ENCODE measurements around the gene SPSB3. TPM values are rescaled to one million over a fixed set of nuclear protein-coding genes. Genes with fewer than 3 reads are reported as not detected.

SPSB3 gene
- total RNA-seq, 1 donor from 2014 or later, result 40.3 TPM

- Mint-ChIP-seq H3K4me1 (peaks cover 10% of the 10 kb centered on the region), H3K9me3 (no peaks in the 10 kb centered on the region), H3K27me3 (no peaks in the 10 kb centered on the region), H3K4me3 (no peak overlapping the region), H3K36me3 (ENCODE audit: low read depth) (peaks cover 23% of the 10 kb centered on the region), H3K27ac (no peak overlapping the region)
- intact Hi-C loops (cut with micrococcal nuclease), result no loop called here
- ChIA-PET CTCF (no interaction called here), POLR2A (no interaction called here)
- TF ChIP-seq, protein P1, sequence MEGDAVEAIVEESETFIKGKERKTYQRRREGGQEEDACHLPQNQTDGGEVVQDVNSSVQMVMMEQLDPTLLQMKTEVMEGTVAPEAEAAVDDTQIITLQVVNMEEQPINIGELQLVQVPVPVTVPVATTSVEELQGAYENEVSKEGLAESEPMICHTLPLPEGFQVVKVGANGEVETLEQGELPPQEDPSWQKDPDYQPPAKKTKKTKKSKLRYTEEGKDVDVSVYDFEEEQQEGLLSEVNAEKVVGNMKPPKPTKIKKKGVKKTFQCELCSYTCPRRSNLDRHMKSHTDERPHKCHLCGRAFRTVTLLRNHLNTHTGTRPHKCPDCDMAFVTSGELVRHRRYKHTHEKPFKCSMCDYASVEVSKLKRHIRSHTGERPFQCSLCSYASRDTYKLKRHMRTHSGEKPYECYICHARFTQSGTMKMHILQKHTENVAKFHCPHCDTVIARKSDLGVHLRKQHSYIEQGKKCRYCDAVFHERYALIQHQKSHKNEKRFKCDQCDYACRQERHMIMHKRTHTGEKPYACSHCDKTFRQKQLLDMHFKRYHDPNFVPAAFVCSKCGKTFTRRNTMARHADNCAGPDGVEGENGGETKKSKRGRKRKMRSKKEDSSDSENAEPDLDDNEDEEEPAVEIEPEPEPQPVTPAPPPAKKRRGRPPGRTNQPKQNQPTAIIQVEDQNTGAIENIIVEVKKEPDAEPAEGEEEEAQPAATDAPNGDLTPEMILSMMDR (IDR thresholded peaks at IDR 0.05), result no peak
- DNase-seq (no peak), ATAC-seq (ENCODE audit: low read depth) (no peak)
Measured at GRCh38 chr16:1788095-1788707, 5.8 kb upstream of the SPSB3 start.

DNA sequence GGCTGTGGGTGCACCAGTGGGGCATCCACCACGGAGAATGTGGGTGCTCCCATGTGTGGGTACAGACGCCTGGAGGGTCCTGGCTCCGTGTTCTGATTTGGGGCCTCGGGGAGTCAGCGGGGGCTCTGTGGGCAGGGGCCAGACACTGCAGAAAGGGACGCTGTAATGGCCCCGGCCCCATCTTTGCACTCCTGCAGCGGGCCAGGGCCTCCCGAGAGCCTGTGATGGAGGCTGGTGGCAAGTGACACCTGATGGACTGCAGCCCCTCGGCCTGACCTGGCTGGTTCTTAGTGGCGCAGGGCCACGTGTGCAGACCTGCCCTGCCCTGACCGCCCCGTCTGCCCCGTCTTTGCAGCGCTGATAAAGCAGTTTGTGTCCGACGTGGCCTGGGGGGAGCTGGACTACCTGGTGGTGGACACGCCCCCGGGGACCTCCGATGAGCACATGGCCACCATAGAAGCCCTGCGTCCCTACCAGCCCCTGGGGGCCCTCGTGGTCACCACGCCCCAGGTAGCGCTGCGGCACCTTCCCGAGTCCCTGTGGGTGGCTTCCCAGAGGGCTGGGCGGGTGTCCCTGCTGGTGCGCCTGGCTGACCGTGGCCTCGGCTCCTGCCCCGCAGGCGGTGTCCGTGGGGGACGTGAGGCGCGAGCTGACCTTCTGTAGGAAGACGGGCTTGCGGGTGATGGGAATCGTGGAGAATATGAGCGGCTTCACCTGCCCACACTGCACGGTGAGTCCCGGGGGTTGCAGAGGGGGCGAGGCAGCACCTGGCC is 5.1 kb upstream of the SPSB3 start:
- H3K27ac Mint-ChIP-seq, result no peak overlapping the region
- POLR2A ChIA-PET, result no interaction called here
- TF ChIP-seq, protein P1 (IDR thresholded peaks at IDR 0.05), result no peak
- intact Hi-C loops (cut with micrococcal nuclease), result no loop called here
- DNase-seq, result no peak
- H3K9me3 Mint-ChIP-seq, result no peaks in the 10 kb centered on the region
- ATAC-seq (ENCODE audit: low read depth), result no peak
- CTCF ChIA-PET, result no interaction called here
- no peak overlapping the region for H3K4me3 Mint-ChIP-seq
- no peaks in the 10 kb centered on the region for H3K27me3 Mint-ChIP-seq
- H3K36me3 Mint-ChIP-seq (ENCODE audit: low read depth), result peaks cover 23% of the 10 kb centered on the region
- peaks cover 14% of the 10 kb centered on the region for H3K4me1 Mint-ChIP-seq

GRCh38 chr16:1787056-1787321 is 4.6 kb upstream of the SPSB3 start:
- Mint-ChIP-seq H3K27me3 (no peaks in the 10 kb centered on the region), H3K36me3 (ENCODE audit: low read depth) (peaks cover 23% of the 10 kb centered on the region), H3K4me3 (no peak overlapping the region), H3K9me3 (no peaks in the 10 kb centered on the region), H3K4me1 (peaks cover 15% of the 10 kb centered on the region), H3K27ac (no peak overlapping the region)
- no peak for ATAC-seq (ENCODE audit: low read depth)
- intact Hi-C loops (cut with micrococcal nuclease), result no loop called here
- no peak for DNase-seq
- CTCF ChIA-PET, result no interaction called here
- TF ChIP-seq, protein P1 (IDR thresholded peaks at IDR 0.05), result no peak
- POLR2A ChIA-PET, result no interaction called here

GRCh38 chr16:1786242-1787055 is 4.1 kb upstream of the SPSB3 start:
- Mint-ChIP-seq H3K9me3 (no peaks in the 10 kb centered on the region), H3K4me1 (peaks cover 20% of the 10 kb centered on the region), H3K27me3 (no peaks in the 10 kb centered on the region), H3K36me3 (ENCODE audit: low read depth) (peaks cover 23% of the 10 kb centered on the region), H3K4me3 (no peak overlapping the region), H3K27ac (no peak overlapping the region)
- TF ChIP-seq, protein P1 (IDR thresholded peaks at IDR 0.05), result no peak
- DNase-seq (peak; percentile 13), ATAC-seq (ENCODE audit: low read depth) (no peak)
- intact Hi-C loops (cut with micrococcal nuclease), result no loop called here
- POLR2A ChIA-PET, result interaction anchor here (0.6 kb wide), 1 partner anchor 49 kb away, joined by 4 read pairs; no protein-coding TSS in a partner anchor
- CTCF ChIA-PET, result no interaction called here

DNA sequence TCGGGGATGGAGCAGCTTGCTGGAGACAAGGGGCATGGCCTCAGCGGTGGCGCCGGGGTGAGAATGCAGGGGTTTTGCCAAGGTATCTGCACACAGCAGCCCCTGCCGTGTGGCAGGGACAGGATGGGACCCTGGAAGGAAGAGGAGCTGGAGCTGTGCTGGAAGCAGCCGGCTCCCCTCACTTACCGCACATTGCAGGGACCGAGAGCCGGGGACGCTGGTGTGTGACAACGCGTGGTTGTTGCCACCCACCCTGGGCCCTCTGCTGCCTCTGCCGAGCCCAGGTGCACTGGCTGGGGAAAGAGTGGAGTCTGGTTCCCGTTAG is 3.4 kb upstream of the SPSB3 start:
- H3K36me3 Mint-ChIP-seq (ENCODE audit: low read depth), result peaks cover 23% of the 10 kb centered on the region
- H3K27me3 Mint-ChIP-seq, result no peaks in the 10 kb centered on the region

More for the DNA sequence above, 3.4 kb upstream of the SPSB3 start:
- DNase-seq (no peak), ATAC-seq (ENCODE audit: low read depth) (no peak)
- TF ChIP-seq, protein P1 (IDR thresholded peaks at IDR 0.05), result no peak
- no peak overlapping the region for H3K27ac Mint-ChIP-seq
- CTCF ChIA-PET, result no interaction called here
- H3K4me1 Mint-ChIP-seq, result peaks cover 24% of the 10 kb centered on the region
- H3K4me3 Mint-ChIP-seq, result no peak overlapping the region
- intact Hi-C loops (cut with micrococcal nuclease), result no loop called here
- no peaks in the 10 kb centered on the region for H3K9me3 Mint-ChIP-seq
- POLR2A ChIA-PET, result interaction anchor here (0.6 kb wide), 1 partner anchor 50 kb away, joined by 4 read pairs; no protein-coding TSS in a partner anchor

All from activated B cell treated with CpG ODN at 0.5 μM for 24 hours (primary cell).